HG02759 (cell line): ENCODE results near the gene ZAP70.

Experiments
- ATAC-seq: cut with Tn5 transposase; IDR thresholded peaks from one replicate; pipeline ENCODE4 v1.9.1; 2021; ENCODE audit warnings: mild to moderate bottlenecking, moderate library complexity; ENCODE audit not compliant: unreplicated experiment

ZAP70 gene

GRCh38 chr2:97747716-97748115 lies 34.3 kb downstream of the ZAP70 start:
- ATAC-seq: no peak

GRCh38 chr2:97749581-97749980 lies 36.2 kb downstream of the ZAP70 start:
- ATAC-seq: no peak

GRCh38 chr2:97750017-97750416 lies 36.6 kb downstream of the ZAP70 start:
- ATAC-seq: no peak

GRCh38 chr2:97751752-97752151 lies 38.4 kb downstream of the ZAP70 start:
- ATAC-seq: no peak

GRCh38 chr2:97752342-97753334 lies 39.3 kb downstream of the ZAP70 start:
- no peak for ATAC-seq

- no peak for ATAC-seq
Measured at GRCh38 chr2:97754690-97755346, 41.4 kb downstream of the ZAP70 start.

- no peak for ATAC-seq
Measured at GRCh38 chr2:97755491-97755890, 42.1 kb downstream of the ZAP70 start.

- ATAC-seq: no peak
Measured at GRCh38 chr2:97757062-97757461, 43.7 kb downstream of the ZAP70 start.

- ATAC-seq: no peak
Measured at GRCh38 chr2:97758131-97758705, 44.8 kb downstream of the ZAP70 start.

- ATAC-seq: no peak
Measured at GRCh38 chr2:97759727-97760407, 46.5 kb downstream of the ZAP70 start.

GRCh38 chr2:97760480-97761049 lies 47.2 kb downstream of the ZAP70 start:
- no peak for ATAC-seq

GRCh38 chr2:97761192-97761591 lies 47.8 kb downstream of the ZAP70 start:
- no peak for ATAC-seq

- no peak for ATAC-seq
Measured at GRCh38 chr2:97763176-97763845, 49.9 kb downstream of the ZAP70 start.

GRCh38 chr2:97764559-97765263 lies 51.3 kb downstream of the ZAP70 start:
- ATAC-seq: no peak

- no peak for ATAC-seq
Measured at GRCh38 chr2:97765933-97766332, 52.6 kb downstream of the ZAP70 start.

GRCh38 chr2:97766567-97766966 lies 53.2 kb downstream of the ZAP70 start:
- no peak for ATAC-seq

GRCh38 chr2:97769308-97769707 lies 55.9 kb downstream of the ZAP70 start:
- no peak for ATAC-seq

- ATAC-seq: no peak
Measured at GRCh38 chr2:97769711-97770110, 56.3 kb downstream of the ZAP70 start.

GRCh38 chr2:97770445-97770844 lies 57.1 kb downstream of the ZAP70 start:
- ATAC-seq: no peak

GRCh38 chr2:97774425-97774824 lies 61.0 kb downstream of the ZAP70 start:
- ATAC-seq: no peak
